WTC11 (cell line): ENCODE results near the gene PCSK9.

Source experiments
- ATF1 ChIP-seq: sonication (generic); formaldehyde crosslinking; IDR thresholded peaks from 2 replicates; pipeline ENCODE4 v1.8.1; 2023; ENCODE audit warnings: mild to moderate bottlenecking, moderate library complexity, missing genetic modification reagents
- ATF2 ChIP-seq: sonication (generic); formaldehyde crosslinking; IDR thresholded peaks from 2 replicates; pipeline ENCODE4 v1.8.1; 2022; ENCODE audit warnings: low read depth, missing genetic modification reagents, borderline replicate concordance
- ATF6 ChIP-seq: sonication (generic); formaldehyde crosslinking; IDR thresholded peaks from 2 replicates; pipeline ENCODE4 v1.8.1; 2023; ENCODE audit warnings: mild to moderate bottlenecking, missing genetic modification reagents
- CREB1 ChIP-seq: sonication (generic); formaldehyde crosslinking; IDR thresholded peaks from 2 replicates; pipeline ENCODE4 v1.8.0; 2023; ENCODE audit warnings: mild to moderate bottlenecking, missing genetic modification reagents
- CTCF ChIP-seq: fragments of 200-600 bp; IDR thresholded peaks from 2 replicates; pipeline ENCODE4 v1.8.0; 2022; ENCODE audit warnings: antibody characterized with exemption
- E2F1 ChIP-seq: sonication (generic); formaldehyde crosslinking; IDR thresholded peaks from 2 replicates; pipeline ENCODE4 v1.8.0; 2022; ENCODE audit warnings: mild to moderate bottlenecking, missing genetic modification reagents
- FOXP1 ChIP-seq: sonication (generic); formaldehyde crosslinking; IDR thresholded peaks from 2 replicates; pipeline ENCODE4 v1.8.0; 2022; ENCODE audit warnings: missing genetic modification reagents, mild to moderate bottlenecking, moderate library complexity, borderline replicate concordance
- NFATC4 ChIP-seq: fragments of 250-450 bp; sonication (Bioruptor Pico); IDR thresholded peaks from 2 replicates; pipeline ENCODE4 v1.9.0; 2021; ENCODE audit warnings: mild to moderate bottlenecking
- NR2C2 ChIP-seq: sonication (generic); formaldehyde crosslinking; IDR thresholded peaks from 2 replicates; pipeline ENCODE4 v1.8.0; 2022; ENCODE audit warnings: mild to moderate bottlenecking, missing genetic modification reagents
- SMAD3 ChIP-seq: sonication (generic); formaldehyde crosslinking; IDR thresholded peaks from 2 replicates; pipeline ENCODE4 v1.8.0; 2022; ENCODE audit warnings: missing genetic modification reagents, mild to moderate bottlenecking, borderline replicate concordance
- SP1 ChIP-seq: sonication (generic); formaldehyde crosslinking; conservative IDR thresholded peaks from 2 replicates; pipeline ENCODE4 v1.8.1; 2022; ENCODE audit warnings: missing genetic modification reagents
- ZNF121 ChIP-seq: sonication (generic); formaldehyde crosslinking; IDR thresholded peaks from 2 replicates; pipeline ENCODE4 v1.8.0; 2023; ENCODE audit warnings: missing genetic modification reagents
- ZNF263 ChIP-seq: sonication (generic); formaldehyde crosslinking; IDR thresholded peaks from 2 replicates; pipeline ENCODE4 v1.8.1; 2022; ENCODE audit warnings: low read depth, mild to moderate bottlenecking, moderate library complexity, missing genetic modification reagents
- ZNF425 ChIP-seq: fragments of 250-450 bp; sonication (Bioruptor Pico); conservative IDR thresholded peaks from 2 replicates; pipeline ENCODE4 v1.9.0; 2021; ENCODE audit warnings: mild to moderate bottlenecking

- TF ChIP-seq CTCF: no peak
- no peak for TF ChIP-seq ZNF263
- no peak for TF ChIP-seq SP1
- no peak for TF ChIP-seq ZNF425 (CRISPR knock-in tag)
- TF ChIP-seq CREB1 (CRISPR knock-in tag): no peak
- no peak for TF ChIP-seq FOXP1
- no peak for TF ChIP-seq SMAD3 (CRISPR knock-in tag)
- TF ChIP-seq ATF2 (CRISPR knock-in tag): no peak
- TF ChIP-seq NR2C2 (CRISPR knock-in tag): no peak
- no peak for TF ChIP-seq ATF1 (CRISPR knock-in tag)
- no peak for TF ChIP-seq NFATC4 (CRISPR knock-in tag)
- TF ChIP-seq ZNF121 (CRISPR knock-in tag): no peak
- TF ChIP-seq ATF6 (CRISPR knock-in tag): no peak
- no peak for TF ChIP-seq E2F1 (CRISPR knock-in tag)
Observed at GRCh38 chr1:55018395-55018794, 21.0 kb upstream of the PCSK9 start.
